DND-41 (cell line): ENCODE measurements around the gene GMPS.

ENCODE experiments used
- ATAC-seq: fragments of 200-7000 bp; cut with Tn5 transposase; 3 replicates; pipeline ENCODE4 v1.9.1; 2021; ENCODE audit warnings: low read depth; ENCODE audit not compliant: insufficient read depth
- DNase-seq: peaks from one replicate; pipeline ENCODE4 v3.0.0-alpha.2; 2020
- H2AFZ ChIP-seq: 2 replicates; pipeline ENCODE4 v1.6.0; 2012; ENCODE audit warnings: low read depth, low read length
- H3K27ac ChIP-seq: 2 replicates; pipeline ENCODE4 v1.5.1; 2012; ENCODE audit warnings: low read length, inconsistent platforms
- H3K27me3 ChIP-seq: fragments of 200-600 bp; sonication (generic); 2 replicates; pipeline ENCODE4 v1.6.0; 2012; ENCODE audit warnings: low read length, mild to moderate bottlenecking, inconsistent platforms; ENCODE audit not compliant: insufficient read depth, poor library complexity
- H3K36me3 ChIP-seq: 2 replicates; pipeline ENCODE4 v1.5.1; 2012; ENCODE audit warnings: low read length, inconsistent platforms; ENCODE audit not compliant: insufficient read depth
- H3K4me1 ChIP-seq: 2 replicates; pipeline ENCODE4 v1.5.1; 2012; ENCODE audit warnings: mild to moderate bottlenecking, low read length; ENCODE audit not compliant: insufficient read depth
- H3K4me2 ChIP-seq: 2 replicates; pipeline ENCODE4 v1.6.0; 2012; ENCODE audit warnings: mild to moderate bottlenecking, moderate library complexity, low read length, inconsistent platforms; ENCODE audit not compliant: insufficient read depth
- H3K4me3 ChIP-seq, 2 experiments: fragments of 200-600 bp in 1 of 2; shearing (Covaris generic) in 1 of 2; 2 replicates each; pipeline ENCODE4 v1.5.1; 2012 to 2016; ENCODE audit warnings: inconsistent platforms in 2 of 2, low read length in 2 of 2, mild to moderate bottlenecking in 2 of 2, low read depth in 1 of 2, moderate library complexity in 1 of 2
- H3K79me2 ChIP-seq: 2 replicates; pipeline ENCODE4 v1.6.0; 2012; ENCODE audit warnings: low read length, inconsistent platforms; ENCODE audit not compliant: insufficient read depth
- H3K9ac ChIP-seq: 2 replicates; pipeline ENCODE4 v1.6.0; 2012; ENCODE audit warnings: low read depth, mild to moderate bottlenecking, inconsistent platforms, low read length, moderate library complexity
- H3K9me3 ChIP-seq: 2 replicates; pipeline ENCODE4 v1.5.1; 2012; ENCODE audit warnings: low read length, moderate library complexity, mild to moderate bottlenecking, inconsistent platforms; ENCODE audit not compliant: insufficient read depth, severe bottlenecking
- H4K20me1 ChIP-seq: 2 replicates; pipeline ENCODE4 v1.6.0; 2012; ENCODE audit warnings: low read length; ENCODE audit not compliant: insufficient read depth
- CTCF ChIP-seq: IDR thresholded peaks from 2 replicates; pipeline ENCODE4 v1.5.1; 2012; ENCODE audit warnings: borderline replicate concordance, low read length, moderate library complexity, mild to moderate bottlenecking; ENCODE audit not compliant: poor library complexity, severe bottlenecking; ENCODE audit errors: extremely low read depth
- EZH2 ChIP-seq: IDR thresholded peaks from 3 replicates; pipeline ENCODE4 v1.6.1; 2012; ENCODE audit warnings: borderline replicate concordance, low read depth, mild to moderate bottlenecking, moderate library complexity, low read length, inconsistent platforms; ENCODE audit not compliant: severe bottlenecking

Gene GMPS

GRCh38 chr3:155871746-155872158 lies 1.3 kb downstream of the GMPS start:
- no peaks in the 10 kb centered on the region for H3K9me3 ChIP-seq
- no peaks in the 10 kb centered on the region for H3K27me3 ChIP-seq
- peaks cover 10% of the 10 kb centered on the region; the same call in 1 of the 2 replicates for H3K36me3 ChIP-seq
- H3K9ac ChIP-seq: peak overlapping the region; percentile 89
- H3K4me1 ChIP-seq: peaks cover 53% of the 10 kb centered on the region
- peak overlapping the region; percentile 74 for H3K4me2 ChIP-seq
- H3K79me2 ChIP-seq: peaks cover 68% of the 10 kb centered on the region
- DNase-seq (no peak), ATAC-seq (no peak)
- peaks cover 47% of the 10 kb centered on the region for H4K20me1 ChIP-seq
- TF ChIP-seq EZH2 (no peak), CTCF (no peak)
- H3K4me3 ChIP-seq: peak overlapping the region; percentile 63 to 95
- H2AFZ ChIP-seq: peak overlapping the region; percentile 69
- H3K27ac ChIP-seq: peak overlapping the region; percentile 88

- Histone ChIP-seq H2AFZ (no peak overlapping the region), H3K36me3 (peaks cover 10% of the 10 kb centered on the region; the same call in 1 of the 2 replicates), H3K79me2 (peaks cover 81% of the 10 kb centered on the region), H3K4me3 (peak overlapping the region in 1 of 2 experiments; percentile 95; a peak in 1 of 4 replicates), H3K4me1 (peaks cover 61% of the 10 kb centered on the region), H3K27ac (no peak overlapping the region), H3K27me3 (no peaks in the 10 kb centered on the region), H3K4me2 (peak overlapping the region; percentile 74; the same call in 1 of the 2 replicates), H4K20me1 (peaks cover 60% of the 10 kb centered on the region), H3K9me3 (no peaks in the 10 kb centered on the region), H3K9ac (peak overlapping the region; percentile 89)
- ATAC-seq: no peak
- TF ChIP-seq CTCF: no peak
- no peak for TF ChIP-seq EZH2
- no peak for DNase-seq
These were observed 2.6 kb downstream of the GMPS start for GRCh38 chr3:155872904-155873646.

GRCh38 chr3:155876037-155876436 lies 5.6 kb downstream of the GMPS start:
- DNase-seq (no peak), ATAC-seq (no peak)
- H3K79me2 ChIP-seq: peaks cover 100% of the 10 kb centered on the region
- peak overlapping the region; percentile 2; the same call in 1 of the 2 replicates for H3K4me2 ChIP-seq
- H3K27me3 ChIP-seq: no peaks in the 10 kb centered on the region
- H4K20me1 ChIP-seq: peaks cover 88% of the 10 kb centered on the region
- H2AFZ ChIP-seq: no peak overlapping the region
- H3K36me3 ChIP-seq: peaks cover 10% of the 10 kb centered on the region; the same call in 1 of the 2 replicates
- H3K9ac ChIP-seq: no peak overlapping the region
- no peaks in the 10 kb centered on the region for H3K9me3 ChIP-seq
- no peak overlapping the region for H3K27ac ChIP-seq
- no peak overlapping the region for H3K4me3 ChIP-seq
- no peak for TF ChIP-seq EZH2
- peaks cover 63% of the 10 kb centered on the region for H3K4me1 ChIP-seq

GRCh38 chr3:155876503-155876902 lies 6.1 kb downstream of the GMPS start:
- TF ChIP-seq EZH2 (no peak), CTCF (no peak)
- DNase-seq (no peak), ATAC-seq (no peak)
- H3K9ac ChIP-seq: no peak overlapping the region
- no peaks in the 10 kb centered on the region for H3K27me3 ChIP-seq
- no peak overlapping the region for H3K4me3 ChIP-seq
- peaks cover 100% of the 10 kb centered on the region for H3K79me2 ChIP-seq
- peaks cover 9% of the 10 kb centered on the region; the same call in 1 of the 2 replicates for H3K36me3 ChIP-seq
- H3K4me2 ChIP-seq: peak overlapping the region; percentile 2; the same call in 1 of the 2 replicates
- no peak overlapping the region for H3K27ac ChIP-seq
- H4K20me1 ChIP-seq: peaks cover 89% of the 10 kb centered on the region
- H3K4me1 ChIP-seq: peaks cover 63% of the 10 kb centered on the region
- no peak overlapping the region for H2AFZ ChIP-seq
- H3K9me3 ChIP-seq: no peaks in the 10 kb centered on the region
